ENCODE data around the gene FMN2. TPM values are rescaled to one million over a fixed set of nuclear protein-coding genes. Genes with fewer than 3 reads are reported as not detected.

Gene FMN2
- polyA plus RNA-seq, 2 of the 4 experiments (the other 2 are of a cell fraction) = 2.8 to 4.2 TPM

- WGBS (ENCODE audit: missing lambda C conversion rate) = 54% methylated on average over 1 of the region's 1 CpG
- Histone ChIP-seq H3K4me1 (peaks cover 56% of the 10 kb centered on the region), H3K4me3 (no peak overlapping the region), H3K9me3 (peaks cover 4% of the 10 kb centered on the region; the same call in 1 of the 3 replicates), H3K27ac (peak overlapping the region; percentile 67 to 82), H3K4me2 (peak overlapping the region; percentile 72)
- POLR2A ChIA-PET = no interaction called here
- ATAC-seq (no peak), DNase-seq (ENCODE audit: low read depth in 1 of 2, low spot score in 1 of 2) (peak in 1 of 2 experiments; percentile 18), FAIRE-seq (peak; percentile 7)
- CTCF ChIA-PET = interaction anchor here (1.4 kb wide), 1 partner anchor 13 kb away, joined by 3 read pairs; no protein-coding TSS in a partner anchor
- TF ChIP-seq BCL3 (IDR thresholded peaks at IDR 0.05) = no peak
- no peak for TF ChIP-seq NR3C1 (IDR thresholded peaks at IDR 0.05)
- TF ChIP-seq ZSCAN20 (CRISPR knock-in tag; IDR thresholded peaks at IDR 0.05) = 0 out of 2 replicates have a peak, but pooled peaks have one; percentile 39
- no peak for TF ChIP-seq SMC3 (IDR thresholded peaks at IDR 0.05)
- no peak for TF ChIP-seq EP300 (IDR thresholded peaks at IDR 0.05)
- no peak for TF ChIP-seq CEBPB (IDR thresholded peaks at IDR 0.05)
- no peak for TF ChIP-seq ZC3H11A (IDR thresholded peaks at IDR 0.05)
- TF ChIP-seq MYC (IDR thresholded peaks at IDR 0.05; ENCODE audit: borderline replicate concordance, low read length) = no peak
Observed at GRCh38 chr1:240310226-240310925, 218.7 kb downstream of the FMN2 start.

GRCh38 chr1:240312872-240313271 lies 221.2 kb downstream of the FMN2 start:
- H3K4me2 ChIP-seq = peak overlapping the region; percentile 65
- CTCF ChIA-PET = no interaction called here
- H3K4me3 ChIP-seq = no peak overlapping the region
- ATAC-seq (peak; percentile 89 to 94), FAIRE-seq (peak; percentile 61), DNase-seq (ENCODE audit: low read depth in 1 of 2, low spot score in 1 of 2) (peak; percentile 55 to 94)
- POLR2A ChIA-PET = no interaction called here
- peak overlapping the region; percentile 82 to 84 for H3K27ac ChIP-seq
- no peaks in the 10 kb centered on the region for H3K9me3 ChIP-seq
- 0% methylated on average over 3 of the region's 3 CpGs for WGBS (ENCODE audit: missing lambda C conversion rate)
- peaks cover 56% of the 10 kb centered on the region for H3K4me1 ChIP-seq
- TF ChIP-seq NFE2L2 (conservative IDR thresholded peaks at IDR 0.05; ENCODE audit: low read length) (peak; percentile 97), HEYL (CRISPR knock-in tag; IDR thresholded peaks at IDR 0.05) (peak; percentile 30; the same call in 1 of the 2 replicates), ATOH8 (CRISPR knock-in tag; IDR thresholded peaks at IDR 0.05; ENCODE audit: low read depth) (no peak), MAZ (IDR thresholded peaks at IDR 0.05; ENCODE audit: borderline replicate concordance, low read depth, low read length) (no peak), GATA3 (IDR thresholded peaks at IDR 0.05; ENCODE audit: borderline replicate concordance) (peak; percentile 79), TP53 (CRISPR knock-in tag; IDR thresholded peaks at IDR 0.05) (no peak), RAD21 (conservative IDR thresholded peaks at IDR 0.05 in 1 of 2, IDR thresholded peaks at IDR 0.05 in 1 of 2) (peak in 1 of 2 experiments; percentile 46; a peak in 2 of 5 replicates), TFCP2L1 (CRISPR knock-in tag; IDR thresholded peaks at IDR 0.05) (no peak), MAX (IDR thresholded peaks at IDR 0.05) (peak; percentile 40; the same call in 1 of the 2 replicates), EP300 (IDR thresholded peaks at IDR 0.05) (peak; percentile 81 to 86; a peak in 4 of 5 replicates), JUNB (IDR thresholded peaks at IDR 0.05) (peak; percentile 84), BCL3 (IDR thresholded peaks at IDR 0.05) (0 out of 3 replicates have a peak, but pooled peaks have one; percentile 53), FOSB (CRISPR knock-in tag; IDR thresholded peaks at IDR 0.05) (no peak), SMC3 (IDR thresholded peaks at IDR 0.05) (peak; percentile 39), ZC3H11A (IDR thresholded peaks at IDR 0.05) (no peak), HDAC2 (IDR thresholded peaks at IDR 0.05) (no peak), HOXB13 (CRISPR knock-in tag; IDR thresholded peaks at IDR 0.05; ENCODE audit: low read depth) (no peak), POLR2AphosphoS2 (conservative IDR thresholded peaks at IDR 0.05; ENCODE audit: low read length) (no peak), HES2 (IDR thresholded peaks at IDR 0.05) (peak; percentile 59), HOXA7 (CRISPR knock-in tag; IDR thresholded peaks at IDR 0.05) (0 out of 2 replicates have a peak, but pooled peaks have one; percentile 25), FOSL2 (IDR thresholded peaks at IDR 0.05) (peak; percentile 85), FOSL2 (CRISPR knock-in tag; IDR thresholded peaks at IDR 0.05) (peak; percentile 100), POLR2A (IDR thresholded peaks at IDR 0.05; ENCODE audit: low read length) (no peak), SREBF2 (IDR thresholded peaks at IDR 0.05) (no peak), HMGXB4 (CRISPR knock-in tag; IDR thresholded peaks at IDR 0.05; ENCODE audit: borderline replicate concordance) (no peak), CHD2 (IDR thresholded peaks at IDR 0.05; ENCODE audit: low read length, partially characterized antibody) (no peak), MAFK (IDR thresholded peaks at IDR 0.05; ENCODE audit: partially characterized antibody) (peak; percentile 98), KDM5A (IDR thresholded peaks at IDR 0.05) (no peak), ESRRA (IDR thresholded peaks at IDR 0.05; ENCODE audit: borderline replicate concordance, low read length) (no peak), CEBPB (IDR thresholded peaks at IDR 0.05) (peak; percentile 90 to 98)
